ENCODE data around the gene ADAMTSL3.

ADAMTSL3 gene

DNA sequence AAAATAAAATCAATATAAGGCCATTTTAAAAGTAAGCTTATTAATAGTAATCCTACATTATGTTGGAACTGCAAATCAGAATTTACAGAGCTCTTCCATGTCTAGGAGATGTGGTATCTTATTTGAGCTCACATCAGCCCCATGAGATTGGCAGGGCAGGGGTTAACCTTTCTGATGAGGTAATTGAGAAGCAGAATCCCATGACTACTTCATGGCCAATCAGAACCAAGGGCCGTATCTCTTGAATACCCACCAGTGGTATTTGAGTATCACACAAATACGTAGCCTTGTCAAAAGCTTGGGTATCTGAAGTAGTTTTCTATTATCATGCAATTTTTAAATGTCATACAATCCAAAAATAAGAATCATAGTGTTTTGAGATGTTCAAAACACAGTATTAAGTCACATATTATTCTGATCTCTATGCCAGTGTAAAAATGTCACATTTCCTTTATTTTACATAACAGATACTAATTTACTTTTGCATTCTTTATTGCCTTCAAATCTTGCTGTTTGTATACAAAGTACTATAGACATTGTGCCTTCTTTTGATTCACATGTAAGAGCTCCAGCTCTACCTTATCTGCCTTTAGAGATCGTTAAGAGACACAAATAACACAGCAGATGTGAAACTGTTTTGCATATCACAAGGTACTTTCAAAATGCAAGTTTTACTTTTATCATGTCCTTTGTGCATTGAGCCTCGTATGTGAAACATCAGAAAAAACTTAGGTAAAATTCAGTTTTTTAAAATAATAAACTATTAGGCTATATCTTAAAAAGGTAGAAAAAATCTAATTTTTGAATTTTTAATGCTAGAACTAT lies 329.9 kb downstream of the ADAMTSL3 start:
- DNase-seq (ENCODE audit: low read depth): peak; percentile 50

DNA sequence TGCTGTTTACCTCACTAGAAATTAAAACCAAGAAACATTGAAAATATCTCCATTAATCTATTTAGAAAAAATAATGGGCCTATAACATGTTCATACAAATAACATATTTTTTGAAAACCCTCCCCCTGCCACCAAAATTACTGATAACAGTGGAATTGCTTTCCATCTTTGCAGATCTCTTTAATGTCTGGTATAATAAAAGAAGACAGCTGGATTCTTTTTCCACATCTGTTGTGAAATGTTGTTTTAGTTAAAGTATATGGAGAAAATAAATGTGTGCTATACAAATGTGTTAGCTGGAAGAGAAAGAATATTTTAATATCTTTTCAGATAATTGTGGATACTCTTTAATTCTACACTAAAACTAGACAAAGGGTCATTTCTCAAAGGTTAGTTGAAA lies 330.7 kb downstream of the ADAMTSL3 start:
- DNase-seq (ENCODE audit: low read depth): no peak

DNA sequence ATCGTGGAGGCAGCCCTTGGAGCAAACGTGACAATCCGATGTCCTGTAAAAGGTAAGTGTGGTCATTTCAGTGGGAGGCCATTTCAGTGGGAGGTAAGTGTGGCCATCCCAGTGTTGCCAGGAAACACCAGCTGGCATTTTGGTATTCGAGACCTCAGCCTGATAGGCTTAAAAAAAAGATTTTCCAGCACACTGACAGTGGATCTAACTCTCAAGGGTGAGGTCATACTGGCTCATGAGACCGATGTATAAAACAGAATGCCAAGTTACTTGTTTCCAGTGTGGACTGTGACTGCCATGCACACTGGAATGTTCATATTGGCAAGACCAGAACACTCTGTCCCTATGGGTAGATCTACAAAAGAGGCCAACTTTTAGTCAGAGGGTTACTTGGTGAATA lies 337.2 kb downstream of the ADAMTSL3 start:
- DNase-seq (ENCODE audit: low read depth): no peak

DNA sequence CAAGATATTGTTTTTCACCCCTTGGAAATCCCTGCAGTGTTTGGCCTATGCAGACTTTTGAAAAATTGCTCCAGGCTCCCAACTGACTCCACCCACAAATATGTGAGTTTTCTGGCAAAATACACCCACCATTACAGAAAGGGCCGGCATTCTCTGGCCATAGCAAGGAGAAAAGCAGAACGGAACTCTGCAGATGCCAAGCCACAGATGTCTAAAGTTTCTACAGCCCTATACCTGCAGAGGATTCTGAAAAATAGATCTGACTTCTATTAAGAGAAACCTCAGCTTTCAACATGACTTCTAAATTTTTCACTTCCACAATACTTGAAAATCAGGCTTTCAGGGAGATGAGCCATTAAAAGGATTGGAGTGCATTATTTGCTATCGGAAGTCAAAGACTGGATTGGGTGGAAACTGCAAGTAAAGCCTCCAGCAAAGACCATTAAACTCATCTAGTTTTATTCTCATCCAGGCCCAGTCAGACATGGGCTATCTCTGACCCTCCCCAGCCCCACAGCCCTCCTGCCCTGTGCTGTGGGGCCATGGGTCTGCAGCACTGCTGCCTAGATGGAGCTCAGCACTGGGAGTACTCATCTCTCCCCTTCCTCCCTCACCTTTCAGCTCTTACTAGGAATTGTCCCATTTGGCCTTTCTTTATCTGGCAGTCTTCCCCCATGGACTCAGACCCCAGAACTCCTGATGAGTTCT lies 338.6 kb downstream of the ADAMTSL3 start:
- no peak for DNase-seq (ENCODE audit: low read depth)

DNA sequence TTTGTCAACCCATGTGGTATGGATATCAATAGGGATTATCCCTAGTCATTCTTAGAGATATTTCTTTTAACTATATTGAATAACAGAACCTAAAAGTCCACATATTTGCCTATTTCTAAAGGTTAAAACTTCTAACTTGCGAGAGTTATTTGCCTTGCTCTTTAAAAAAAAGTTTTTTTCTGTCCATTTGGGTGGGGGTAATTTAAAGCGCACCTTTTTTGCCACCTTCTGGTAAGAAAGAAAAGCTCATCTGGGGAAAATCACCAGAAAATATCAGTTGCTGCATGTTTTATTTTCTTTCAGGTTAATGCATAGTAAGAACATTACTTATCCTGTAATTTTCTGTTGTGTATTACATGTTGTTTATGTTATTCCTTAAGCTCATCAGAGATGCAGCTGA lies 339.7 kb downstream of the ADAMTSL3 start:
- DNase-seq (ENCODE audit: low read depth): no peak

DNA sequence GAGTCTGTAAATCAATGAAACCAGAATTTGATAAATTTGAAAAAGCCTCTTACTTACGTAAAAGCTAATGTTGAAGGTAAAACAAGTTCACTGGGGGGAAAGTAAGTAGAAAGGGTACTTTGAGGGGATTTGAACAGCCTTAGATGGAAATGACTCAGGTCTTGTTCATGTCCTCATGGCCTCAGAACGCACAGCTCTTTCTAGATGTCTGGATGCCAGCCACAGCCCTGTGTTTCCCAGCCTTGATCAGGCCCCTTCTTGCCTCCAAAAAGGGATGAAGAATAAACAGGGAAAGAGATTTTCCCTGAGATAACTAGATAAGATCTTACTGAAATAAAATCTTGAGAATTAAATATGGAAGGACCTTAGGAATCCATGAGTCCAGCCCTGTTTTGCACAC lies 344.6 kb downstream of the ADAMTSL3 start:
- DNase-seq (ENCODE audit: low read depth): peak; percentile 15

DNA sequence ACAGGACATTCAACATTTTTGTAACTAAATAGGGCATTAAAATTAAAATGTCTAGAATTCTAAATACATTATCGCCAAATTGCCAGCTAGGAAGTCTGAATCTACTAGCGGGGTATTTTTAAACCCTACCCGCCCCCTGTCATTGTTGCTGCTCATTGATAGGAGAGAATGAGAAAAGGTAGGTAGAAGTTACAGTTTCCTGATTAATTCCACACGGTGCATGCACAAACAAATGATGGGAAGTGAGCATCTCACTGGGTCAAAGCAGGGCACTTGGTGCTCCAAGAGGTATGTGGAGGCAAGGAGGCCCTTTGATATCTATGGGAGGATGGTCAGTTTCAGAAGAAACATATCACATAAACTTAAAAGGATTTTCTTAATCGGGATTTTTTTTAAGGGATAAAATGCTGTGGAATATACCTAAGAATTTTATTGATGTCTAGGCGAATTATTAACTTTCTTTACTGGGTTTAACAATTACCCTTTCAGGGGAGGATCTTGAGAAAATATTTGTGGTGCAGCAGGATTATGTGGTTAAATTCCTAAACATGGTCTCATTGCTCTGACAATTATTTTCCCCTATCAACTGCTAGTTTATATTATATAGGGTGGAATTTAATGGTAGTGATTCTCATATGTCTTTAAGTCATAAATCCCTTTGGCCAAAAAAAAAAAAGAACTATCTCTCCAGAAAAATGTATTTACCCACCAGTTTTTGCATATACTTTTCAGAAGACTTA lies 345.6 kb downstream of the ADAMTSL3 start:
- peak; percentile 73 for DNase-seq (ENCODE audit: low read depth)

DNA sequence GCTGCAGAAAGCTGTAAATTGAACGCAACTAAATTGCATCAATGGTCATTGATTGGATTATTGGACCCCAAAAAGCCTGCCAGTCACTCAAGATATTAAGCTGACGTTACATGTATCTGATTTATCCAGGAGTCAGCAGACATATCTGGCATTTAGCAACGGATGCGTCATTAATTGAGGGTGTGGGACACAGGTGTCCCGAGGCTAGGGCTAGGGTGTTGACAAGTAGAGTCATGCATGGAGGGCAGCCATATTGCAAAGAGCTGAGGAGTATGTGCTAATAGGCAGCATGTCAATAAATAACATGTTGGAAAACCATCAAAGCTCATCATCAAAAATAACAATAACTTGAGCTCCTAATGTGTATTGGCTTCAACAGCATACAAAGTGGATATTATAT lies 347.1 kb downstream of the ADAMTSL3 start:
- no peak for DNase-seq (ENCODE audit: low read depth)

DNA sequence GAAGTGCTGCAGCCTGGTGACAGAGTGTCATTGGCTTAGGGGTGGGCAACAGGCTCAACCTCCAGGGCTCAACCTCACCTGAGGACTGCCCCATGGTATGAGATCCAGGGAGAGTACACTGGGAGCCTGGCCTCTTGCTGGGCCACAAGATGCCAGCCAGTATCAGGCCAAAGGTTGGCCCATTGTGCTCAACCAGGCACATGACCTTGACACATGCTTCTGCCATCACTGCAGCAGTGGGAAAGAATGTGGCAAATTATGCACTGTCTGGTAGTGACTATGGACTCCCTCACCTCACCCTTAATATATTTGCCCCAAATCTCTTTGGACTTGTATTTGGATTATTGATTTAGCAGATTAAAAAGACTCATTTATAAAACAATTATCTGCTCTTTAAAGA lies 347.7 kb downstream of the ADAMTSL3 start:
- DNase-seq (ENCODE audit: low read depth): no peak

DNA sequence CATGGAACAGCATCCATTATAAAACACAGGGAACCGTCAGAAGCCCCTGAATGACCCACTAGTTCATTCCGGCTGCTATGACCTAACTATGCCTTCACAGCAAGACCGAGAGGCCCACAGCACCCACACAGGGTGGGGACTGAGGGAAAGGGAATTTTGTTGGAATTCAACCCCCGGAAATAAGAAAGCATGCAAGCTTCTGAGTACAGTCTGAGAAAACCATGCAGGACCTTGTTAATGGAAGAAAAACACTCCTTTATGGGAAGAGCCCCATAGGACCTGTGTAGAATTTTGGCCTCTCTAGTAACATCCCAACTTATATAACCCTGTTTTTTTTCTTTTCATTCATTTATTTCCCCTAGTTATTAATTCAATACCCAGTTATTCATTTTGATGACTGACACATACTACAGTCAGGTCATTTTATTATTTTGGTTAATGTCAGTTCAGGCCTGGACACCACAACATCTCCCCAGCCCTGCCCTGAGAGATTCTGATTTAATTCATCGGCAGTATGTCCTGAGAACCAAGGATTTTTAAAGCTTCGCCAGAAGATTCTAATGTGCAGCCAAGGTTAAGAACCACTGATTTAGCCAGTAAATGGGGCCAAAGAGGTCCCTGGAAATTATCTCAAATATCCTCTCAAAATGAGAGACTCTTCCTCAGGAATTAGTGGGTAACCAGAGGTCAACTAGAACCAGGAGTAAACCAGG lies 350.0 kb downstream of the ADAMTSL3 start:
- DNase-seq (ENCODE audit: low read depth): no peak

DNA sequence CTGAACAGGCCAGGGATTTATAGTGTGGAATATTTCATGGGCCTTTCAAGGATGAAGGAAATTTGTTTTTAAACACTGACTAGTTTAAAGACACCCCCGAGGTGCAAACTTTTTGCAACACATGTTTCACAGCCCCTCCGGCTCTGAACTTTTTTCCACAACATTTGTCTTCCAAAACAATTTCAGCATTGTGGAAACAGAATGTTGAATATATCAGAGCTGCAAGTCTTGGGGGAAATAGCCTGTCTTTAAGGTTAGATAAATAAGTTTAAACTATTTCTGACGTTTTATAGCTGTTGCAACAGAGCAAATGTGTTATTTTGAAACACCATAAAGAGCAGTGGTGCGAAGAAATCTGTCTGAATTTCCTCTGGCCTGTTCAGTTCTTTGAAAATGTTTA lies 352.5 kb downstream of the ADAMTSL3 start:
- DNase-seq (ENCODE audit: low read depth): peak; percentile 8

DNA sequence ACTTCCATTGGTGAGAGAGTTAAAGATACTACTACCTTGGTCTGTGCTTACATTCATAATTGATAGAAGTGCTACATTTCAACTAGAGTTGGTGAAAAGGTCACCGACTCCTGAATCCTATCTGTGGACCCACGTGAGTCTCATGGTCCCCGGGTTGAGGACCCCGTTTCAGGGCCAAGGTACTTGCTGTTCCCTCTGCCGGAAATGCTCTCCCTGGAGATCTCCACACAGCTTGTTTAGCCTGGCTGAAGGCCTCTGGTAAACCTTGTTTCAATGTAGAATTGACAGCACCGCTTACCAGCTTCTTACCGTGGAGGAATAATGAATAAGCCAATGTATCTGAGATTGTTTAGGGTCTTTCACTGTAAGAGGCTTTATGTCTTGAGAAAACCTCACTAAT lies 355.7 kb downstream of the ADAMTSL3 start:
- DNase-seq (ENCODE audit: low read depth): no peak

DNA sequence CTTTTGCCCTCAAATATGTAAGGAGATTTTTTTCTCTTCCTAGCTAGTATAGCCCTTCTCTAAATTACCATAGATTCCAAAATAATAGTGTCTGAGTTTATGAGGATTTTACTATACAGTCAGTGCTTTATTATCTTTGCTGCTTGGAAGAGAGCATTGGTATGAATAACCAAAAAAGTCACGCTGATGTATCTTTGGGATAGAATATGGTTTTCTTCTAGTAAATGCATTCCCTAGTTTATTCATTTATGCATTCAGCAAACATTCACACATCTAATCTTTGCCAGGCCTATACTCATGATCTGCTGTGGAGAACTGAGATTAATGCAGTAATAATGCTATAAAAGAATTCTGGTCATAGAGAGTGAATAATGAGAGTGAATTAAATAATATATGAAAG lies 356.3 kb downstream of the ADAMTSL3 start:
- DNase-seq (ENCODE audit: low read depth): no peak

DNA sequence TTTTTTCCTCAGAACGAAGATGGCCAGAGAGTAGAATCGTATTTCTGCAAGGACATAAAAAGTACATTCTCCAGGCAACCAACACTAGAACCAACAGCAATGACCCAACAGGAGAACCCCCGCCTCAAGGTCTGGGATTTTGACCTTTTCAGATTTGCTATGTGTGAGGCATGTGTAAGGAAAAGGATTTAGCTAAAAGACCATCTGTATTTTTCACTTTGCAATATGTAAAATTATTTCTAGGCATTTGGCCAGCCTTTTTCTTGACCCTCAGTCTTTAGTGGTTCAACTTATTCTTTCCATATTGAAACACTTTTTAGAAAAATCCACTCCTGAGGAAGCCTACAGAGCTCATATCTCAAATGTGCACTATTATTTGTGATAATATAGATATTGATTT lies 362.4 kb downstream of the ADAMTSL3 start:
- no peak for DNase-seq (ENCODE audit: low read depth)

DNA sequence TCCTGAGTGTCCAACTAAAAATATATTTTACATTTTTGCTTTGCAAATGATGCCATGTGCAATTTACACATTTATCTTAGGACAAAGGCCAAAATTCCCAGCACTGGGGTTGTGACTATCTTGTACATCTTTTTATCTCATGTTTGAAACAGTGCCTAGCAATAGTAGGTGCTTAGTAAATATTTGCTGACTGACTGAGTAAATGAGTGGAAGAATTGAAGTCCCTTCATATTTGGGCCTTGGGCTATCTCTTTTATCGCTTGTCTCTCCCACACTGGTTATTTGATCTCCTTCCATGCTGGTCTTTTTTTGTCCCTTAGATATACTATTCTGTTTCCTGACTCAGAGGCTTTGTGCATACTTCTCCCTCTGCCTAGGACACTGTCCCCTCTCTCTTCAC lies 368.6 kb downstream of the ADAMTSL3 start:
- no peak for DNase-seq (ENCODE audit: low read depth)

DNA sequence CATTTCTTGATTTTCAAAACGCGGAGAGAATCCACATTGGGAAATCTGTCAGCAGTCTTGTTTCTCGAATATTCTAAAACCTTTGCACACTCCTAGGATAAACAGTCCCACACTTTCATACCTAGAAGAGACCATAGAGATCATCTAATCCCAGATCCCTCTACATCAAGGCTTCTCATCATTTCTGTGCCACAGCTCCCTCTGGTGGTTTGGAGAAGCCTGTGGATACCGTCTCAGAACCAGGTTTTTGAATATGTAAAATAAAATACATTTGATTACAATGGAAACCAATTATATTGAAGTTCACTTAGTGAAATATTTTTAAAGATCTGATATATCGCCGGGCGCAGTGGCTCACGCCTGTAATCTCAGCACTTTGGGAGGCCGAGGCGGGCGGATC lies 369.7 kb downstream of the ADAMTSL3 start:
- peak; percentile 41 for DNase-seq (ENCODE audit: low read depth)

DNA sequence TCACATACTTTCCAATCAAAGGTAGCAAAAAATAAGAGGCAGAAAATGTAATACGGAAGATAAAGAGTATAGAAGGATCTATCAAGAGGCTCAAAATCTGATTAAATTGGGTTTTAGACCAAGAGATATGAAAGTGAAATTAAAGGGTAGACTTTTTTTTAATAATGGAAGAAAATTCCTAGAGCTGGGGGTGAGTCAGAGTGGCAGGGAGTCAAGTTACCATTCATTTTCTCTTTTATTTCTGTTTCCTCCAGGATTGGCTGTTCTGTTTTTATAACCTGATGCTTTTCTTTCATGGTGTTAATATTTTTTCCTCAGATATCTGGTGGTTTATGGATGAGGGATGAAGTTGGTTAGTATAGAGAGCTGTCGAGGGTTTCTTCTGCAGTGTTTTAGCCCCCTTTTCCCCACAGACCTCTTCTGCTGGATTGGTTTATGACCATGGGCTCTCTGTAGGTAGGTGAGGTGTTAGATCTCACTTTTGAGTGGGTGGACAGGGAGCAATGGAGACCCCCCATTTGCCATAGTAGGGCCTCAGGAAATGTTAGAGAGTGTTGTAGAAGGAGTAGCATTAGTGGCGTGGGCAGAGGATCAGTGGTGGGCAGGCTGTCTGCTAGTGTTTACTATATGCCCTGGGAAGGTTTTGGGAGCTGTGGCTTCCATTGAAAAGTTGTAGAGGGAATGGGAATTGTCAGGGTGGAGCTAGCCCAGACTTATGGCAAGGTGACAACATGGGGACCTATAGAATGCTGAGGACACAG lies 380.1 kb downstream of the ADAMTSL3 start:
- no peak for DNase-seq (ENCODE audit: low read depth)

DNA sequence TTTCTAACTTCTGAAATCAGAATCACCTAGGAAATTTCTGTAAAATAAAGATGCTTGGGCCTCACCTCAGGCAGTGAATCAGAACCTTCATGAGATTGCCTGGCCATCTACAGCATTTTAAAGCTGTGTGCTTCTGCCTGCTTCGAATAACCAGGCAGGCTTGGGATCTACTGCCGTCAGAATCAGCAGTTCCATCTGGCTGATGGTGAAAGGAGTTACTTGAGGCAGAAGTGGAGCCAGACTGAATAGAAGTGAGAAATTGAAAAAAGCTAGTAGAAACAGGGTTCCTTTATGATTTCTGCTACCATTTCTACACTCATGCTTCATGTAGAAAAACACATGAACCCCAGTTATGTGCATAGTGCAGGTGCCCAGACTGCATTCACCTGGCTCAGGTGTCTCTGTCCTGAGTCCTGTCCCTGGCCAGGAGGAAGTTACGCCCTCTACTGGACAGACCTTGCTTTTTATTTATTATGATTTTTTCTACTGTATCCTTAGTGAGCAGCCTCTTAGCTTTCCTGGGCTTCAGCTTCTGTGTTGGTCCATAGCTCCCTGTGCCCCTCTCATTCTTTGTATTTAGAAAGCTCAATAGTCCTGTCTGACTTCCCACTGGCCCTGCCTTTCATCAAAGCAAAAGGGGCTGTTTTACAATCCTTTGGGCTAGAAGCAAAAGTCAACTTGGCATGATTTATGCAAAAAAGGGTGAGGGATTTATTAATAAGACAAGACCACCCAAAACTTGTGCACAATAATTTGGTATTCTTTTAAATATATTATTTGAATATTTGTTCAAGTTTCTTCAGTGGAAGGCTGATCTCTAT lies 380.9 kb downstream of the ADAMTSL3 start:
- peak; percentile 4 for DNase-seq (ENCODE audit: low read depth)

DNA sequence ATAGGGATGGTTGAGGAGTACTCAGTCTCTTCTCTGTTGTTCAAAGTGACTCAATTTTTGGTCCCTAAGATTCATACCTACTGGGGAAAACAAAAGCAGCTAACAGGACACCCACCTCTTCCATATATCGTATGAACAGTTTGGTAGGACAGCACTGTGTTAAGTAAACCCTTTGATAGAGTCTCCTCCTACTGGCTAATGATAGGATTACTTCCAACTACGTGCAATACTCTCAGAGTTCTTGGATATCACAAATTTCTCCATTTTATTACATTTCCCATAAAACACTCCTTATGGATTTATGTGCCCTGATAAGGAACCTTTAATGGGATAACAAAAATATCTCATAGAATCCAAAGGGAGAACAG lies 381.5 kb downstream of the ADAMTSL3 start:
- peak; percentile 45 for DNase-seq (ENCODE audit: low read depth)

DNA sequence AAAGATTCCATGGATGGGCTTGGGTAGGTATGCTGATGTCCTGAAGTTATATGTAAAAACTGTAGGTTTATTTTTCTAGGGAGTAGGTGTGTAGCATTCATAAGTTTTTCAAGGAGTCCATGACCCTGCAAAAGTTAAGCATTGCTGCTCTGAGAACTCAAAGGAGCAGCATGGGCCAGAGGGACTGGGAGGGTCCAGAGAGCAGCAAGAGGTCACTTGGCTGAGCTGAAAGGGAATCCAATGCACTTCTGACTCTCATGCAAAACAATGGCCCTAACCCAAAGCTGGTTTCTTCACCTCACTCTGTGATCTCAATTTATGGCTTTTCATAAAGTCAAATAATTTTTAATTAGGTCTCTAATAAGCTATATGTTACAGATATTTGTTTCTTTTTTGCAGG lies 383.4 kb downstream of the ADAMTSL3 start:
- DNase-seq (ENCODE audit: low read depth): no peak

Data from amniotic epithelial cell (primary cell).